ENCODE data around the gene VPS35. TPM values are rescaled to one million over a fixed set of nuclear protein-coding genes. Genes with fewer than 3 reads are reported as not detected.
A peak's percentile ranks its signal among the peaks of the same experiment; 100 is the strongest.

Gene VPS35
- total and polyA plus RNA-seq, 2 of the 13 experiments (the other 11 are each of a cell fraction or from before 2014, with no cell fraction given): 30.7 to 136 TPM

DNA sequence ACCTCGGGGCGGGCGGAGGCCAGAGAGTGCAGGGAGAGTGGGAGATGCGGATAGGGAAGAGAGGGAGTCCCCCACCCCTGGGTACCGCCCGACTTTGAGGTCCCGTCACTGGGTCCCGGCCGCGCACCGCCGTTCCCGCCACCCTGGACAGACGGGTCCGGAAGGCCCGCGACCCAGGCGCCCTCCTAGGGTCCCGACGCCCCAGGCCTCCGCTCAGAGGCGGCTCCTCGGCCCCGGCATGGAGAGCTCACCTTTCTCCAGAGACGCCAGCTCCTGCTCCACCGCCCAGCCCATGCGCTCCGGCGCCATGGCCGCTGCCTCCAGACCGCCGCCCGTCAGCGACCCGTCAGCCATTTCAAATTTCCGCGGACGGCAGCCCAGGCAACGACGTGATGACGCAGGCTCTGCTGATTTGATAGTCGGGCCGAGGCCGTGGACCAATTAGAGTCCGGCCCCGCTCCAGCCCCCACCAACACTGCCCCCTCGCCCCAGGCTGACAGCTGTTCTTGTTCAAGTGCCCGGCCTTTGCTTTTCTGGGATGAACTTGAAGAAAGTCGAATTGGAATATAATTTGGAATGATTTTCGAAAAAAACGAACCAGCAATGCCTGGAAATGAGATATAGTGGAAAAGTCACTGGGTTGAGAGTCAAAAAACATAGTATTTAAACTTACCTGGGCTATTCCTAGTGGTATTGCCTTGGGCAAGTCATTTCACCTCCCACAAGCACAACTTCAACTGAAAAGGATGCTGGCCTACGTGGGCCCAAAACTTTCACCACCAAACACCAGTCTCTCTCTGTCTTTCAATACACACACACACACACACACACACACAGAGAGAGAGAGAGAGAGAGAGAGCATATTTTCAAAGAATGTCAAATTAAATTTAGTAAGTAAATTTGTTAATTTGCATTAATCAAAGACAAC, 67.7 kb downstream of the VPS35 start, which contains the start of gene SHCBP1 (continued):
- TF ChIP-seq STAG1 (CRISPR knock-in tag; IDR thresholded peaks at IDR 0.05) (0 out of 2 replicates have a peak, but pooled peaks have one; percentile 4), ZNF724P (CRISPR knock-in tag; IDR thresholded peaks at IDR 0.05; ENCODE audit: borderline replicate concordance) (peak; percentile 83; the same call in 1 of the 2 replicates), ZKSCAN5 (CRISPR knock-in tag; IDR thresholded peaks at IDR 0.05) (no peak), ZFY (CRISPR knock-in tag; IDR thresholded peaks at IDR 0.05) (peak; percentile 87), HNRNPLL (IDR thresholded peaks at IDR 0.05; ENCODE audit: low read depth, low read length, poor library complexity, severe bottlenecking) (peak; percentile 57), RFXAP (CRISPR knock-in tag; IDR thresholded peaks at IDR 0.05; ENCODE audit: borderline replicate concordance) (peak; percentile 90), ETV6 (CRISPR knock-in tag; conservative IDR thresholded peaks at IDR 0.05) (0 out of 2 replicates have a peak, but pooled peaks have one; percentile 68), FOSL1 (CRISPR knock-in tag; IDR thresholded peaks at IDR 0.05; ENCODE audit: borderline replicate concordance) (no peak), BCL6 (CRISPR knock-in tag; IDR thresholded peaks at IDR 0.05) (peak; percentile 13; the same call in 1 of the 2 replicates), RARG (CRISPR knock-in tag; IDR thresholded peaks at IDR 0.05; ENCODE audit: low read depth) (no peak), ATRX (CRISPR knock-in tag; IDR thresholded peaks at IDR 0.05; ENCODE audit: borderline replicate concordance) (no peak), ZNF75D (CRISPR knock-in tag; IDR thresholded peaks at IDR 0.05; ENCODE audit: borderline replicate concordance) (no peak), SOX6 (IDR thresholded peaks at IDR 0.05) (no peak), SOX6 (CRISPR knock-in tag; IDR thresholded peaks at IDR 0.05) (peak; percentile 52; the same call in 1 of the 2 replicates), ZNF775 (CRISPR knock-in tag; IDR thresholded peaks at IDR 0.05; ENCODE audit: borderline replicate concordance) (no peak), ZNF670 (CRISPR knock-in tag; IDR thresholded peaks at IDR 0.05; ENCODE audit: borderline replicate concordance) (peak; percentile 38; the same call in 1 of the 2 replicates), HNF4G (IDR thresholded peaks at IDR 0.05; ENCODE audit: borderline replicate concordance, low read depth, low read length) (no peak), HNF4G (CRISPR knock-in tag; IDR thresholded peaks at IDR 0.05; ENCODE audit: borderline replicate concordance, low read depth) (no peak), ZNF253 (CRISPR knock-in tag; IDR thresholded peaks at IDR 0.05; ENCODE audit: borderline replicate concordance) (peak; percentile 80; the same call in 1 of the 2 replicates), MAFK (conservative IDR thresholded peaks at IDR 0.05 in 1 of 2, IDR thresholded peaks at IDR 0.05 in 1 of 2; ENCODE audit: low read length in 2 of 2) (no peak)
- TF ChIP-seq, protein P1, sequence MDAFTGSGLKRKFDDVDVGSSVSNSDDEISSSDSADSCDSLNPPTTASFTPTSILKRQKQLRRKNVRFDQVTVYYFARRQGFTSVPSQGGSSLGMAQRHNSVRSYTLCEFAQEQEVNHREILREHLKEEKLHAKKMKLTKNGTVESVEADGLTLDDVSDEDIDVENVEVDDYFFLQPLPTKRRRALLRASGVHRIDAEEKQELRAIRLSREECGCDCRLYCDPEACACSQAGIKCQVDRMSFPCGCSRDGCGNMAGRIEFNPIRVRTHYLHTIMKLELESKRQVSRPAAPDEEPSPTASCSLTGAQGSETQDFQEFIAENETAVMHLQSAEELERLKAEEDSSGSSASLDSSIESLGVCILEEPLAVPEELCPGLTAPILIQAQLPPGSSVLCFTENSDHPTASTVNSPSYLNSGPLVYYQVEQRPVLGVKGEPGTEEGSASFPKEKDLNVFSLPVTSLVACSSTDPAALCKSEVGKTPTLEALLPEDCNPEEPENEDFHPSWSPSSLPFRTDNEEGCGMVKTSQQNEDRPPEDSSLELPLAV (CRISPR knock-in tag; conservative IDR thresholded peaks at IDR 0.05; ENCODE audit: low read depth): no peak
- TF ChIP-seq, protein P2, sequence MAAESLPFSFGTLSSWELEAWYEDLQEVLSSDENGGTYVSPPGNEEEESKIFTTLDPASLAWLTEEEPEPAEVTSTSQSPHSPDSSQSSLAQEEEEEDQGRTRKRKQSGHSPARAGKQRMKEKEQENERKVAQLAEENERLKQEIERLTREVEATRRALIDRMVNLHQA (CRISPR knock-in tag; IDR thresholded peaks at IDR 0.05): no peak; the same call in 1 of the 2 replicates
